NCI-H1930 (cell line): ENCODE measurements around the gene PIP4P1.
"Not testable (repeated sequence)": the region's sequence is repeated elsewhere in the genome, so short reads cannot be mapped to it uniquely, and the experiment has no call there.

Experiments used
- DNase-seq, 2 experiments: peaks; one replicate each; lab custom pipeline; 2025; lab: John Stamatoyannopoulos, UW

PIP4P1 gene

GRCh38 chr14:20476776-20477175, 15.5 kb upstream of the PIP4P1 start:
- DNase-seq = no peak

- DNase-seq = no peak
Measured at GRCh38 chr14:20472536-20473169, 11.4 kb upstream of the PIP4P1 start.

- DNase-seq = no peak
Measured at GRCh38 chr14:20470603-20470901, 9.3 kb upstream of the PIP4P1 start.

GRCh38 chr14:20469890-20470602, 8.8 kb upstream of the PIP4P1 start:
- no peak for DNase-seq

- peak; percentile 80 to 86 for DNase-seq
Measured at GRCh38 chr14:20469242-20469889, 8.1 kb upstream of the PIP4P1 start, which contains the start of gene PNP. Gene PNP (plus strand): TSS chr14:20469406. CDS start chr14:20469525, 119 bp downstream.

- DNase-seq = no peak
Measured at GRCh38 chr14:20468764-20469241, 7.6 kb upstream of the PIP4P1 start.

- peak in 1 of 2 experiments; percentile 36 for DNase-seq
Measured at GRCh38 chr14:20460458-20461224, 593 bp downstream of the PIP4P1 start.

GRCh38 chr14:20458031-20458789, 3.0 kb downstream of the PIP4P1 start:
- no peak for DNase-seq

GRCh38 chr14:20456971-20457370, 4.3 kb downstream of the PIP4P1 start:
- no peak for DNase-seq

GRCh38 chr14:20455355-20456300, 5.6 kb downstream of the PIP4P1 start:
- DNase-seq = no peak

GRCh38 chr14:20454516-20455354, 6.5 kb downstream of the PIP4P1 start, which contains the start of the genes APEX1 and OSGEP:
Gene APEX1 (plus strand): TSS chr14:20455226. CDS start chr14:20455646, 420 bp downstream.
Gene OSGEP (minus strand): TSS chr14:20454812. CDS start chr14:20454683, 129 bp downstream.
- peak; percentile 98 to 99 for DNase-seq

- not testable (repeated sequence) for DNase-seq
Measured at GRCh38 chr14:20452831-20453230, 8.4 kb downstream of the PIP4P1 start.

- DNase-seq = no peak
Measured at GRCh38 chr14:20446889-20447288, 14.3 kb downstream of the PIP4P1 start.

GRCh38 chr14:20443650-20444049, 17.6 kb downstream of the PIP4P1 start:
- not testable (repeated sequence) for DNase-seq

- no peak for DNase-seq
Measured at GRCh38 chr14:20441461-20441860, 19.8 kb downstream of the PIP4P1 start.

- DNase-seq = no peak
Measured at GRCh38 chr14:20440882-20441281, 20.4 kb downstream of the PIP4P1 start.

- no peak for DNase-seq
Measured at GRCh38 chr14:20440465-20440864, 20.8 kb downstream of the PIP4P1 start.

- no peak for DNase-seq
Measured at GRCh38 chr14:20438664-20439063, 22.6 kb downstream of the PIP4P1 start.

GRCh38 chr14:20436363-20436755, 24.9 kb downstream of the PIP4P1 start:
- DNase-seq = no peak
